Mononuclear cell (primary cell): Measurements from ENCODE around the gene THSD7B. TPM values are rescaled to one million over a fixed set of nuclear protein-coding genes. Genes with fewer than 3 reads are reported as not detected.

Source experiments
- H3K27me3 ChIP-seq: 2 replicates; pipeline ENCODE4 v1.6.0; 2011; ENCODE audit warnings: low read length, control low read depth; ENCODE audit not compliant: insufficient read depth
- H3K4me1 ChIP-seq: 2 replicates; pipeline ENCODE4 v1.5.1; 2011; ENCODE audit warnings: mild to moderate bottlenecking, low read length, control low read depth; ENCODE audit not compliant: insufficient read depth
- H3K4me3 ChIP-seq: 2 replicates; pipeline ENCODE4 v1.5.1; 2011; ENCODE audit warnings: mild to moderate bottlenecking, low read length, moderate library complexity
- H3K9me3 ChIP-seq: 2 replicates; pipeline ENCODE4 v1.5.1; 2011; ENCODE audit warnings: low read depth, mild to moderate bottlenecking, control low read depth, low read length
- total RNA-seq: library from RNA; depleted of rRNA; stranded (reverse); fragments of >200 nt; gene quantifications from one replicate; pipeline ENCODE4 v1.2.3, GENCODE V29; 2012

THSD7B gene
- total RNA-seq, 1 donor, result not detected

- Histone ChIP-seq H3K4me1 (no peaks in the 10 kb centered on the region), H3K4me3 (no peak overlapping the region), H3K9me3 (no peaks in the 10 kb centered on the region), H3K27me3 (no peaks in the 10 kb centered on the region)
Observed at GRCh38 chr2:137229834-137230233, 464.5 kb downstream of the THSD7B start.

- H3K9me3 ChIP-seq, result no peaks in the 10 kb centered on the region
- H3K27me3 ChIP-seq, result no peaks in the 10 kb centered on the region
- no peaks in the 10 kb centered on the region for H3K4me1 ChIP-seq
- no peak overlapping the region for H3K4me3 ChIP-seq
Observed at GRCh38 chr2:137231628-137232027, 466.3 kb downstream of the THSD7B start.

GRCh38 chr2:137232076-137232475 lies 466.7 kb downstream of the THSD7B start:
- no peaks in the 10 kb centered on the region for H3K4me1 ChIP-seq
- H3K4me3 ChIP-seq, result no peak overlapping the region
- H3K9me3 ChIP-seq, result no peaks in the 10 kb centered on the region
- H3K27me3 ChIP-seq, result no peaks in the 10 kb centered on the region

- Histone ChIP-seq H3K27me3 (no peaks in the 10 kb centered on the region), H3K4me3 (no peak overlapping the region), H3K9me3 (no peaks in the 10 kb centered on the region), H3K4me1 (no peaks in the 10 kb centered on the region)
Observed at GRCh38 chr2:137233091-137233490, 467.7 kb downstream of the THSD7B start.

- no peaks in the 10 kb centered on the region for H3K4me1 ChIP-seq
- no peaks in the 10 kb centered on the region for H3K27me3 ChIP-seq
- H3K4me3 ChIP-seq, result no peak overlapping the region
- no peaks in the 10 kb centered on the region for H3K9me3 ChIP-seq
Observed at GRCh38 chr2:137237055-137237454, 471.7 kb downstream of the THSD7B start.

GRCh38 chr2:137238065-137238464 lies 472.7 kb downstream of the THSD7B start:
- H3K9me3 ChIP-seq, result no peaks in the 10 kb centered on the region
- H3K4me3 ChIP-seq, result no peak overlapping the region
- no peaks in the 10 kb centered on the region for H3K27me3 ChIP-seq
- no peaks in the 10 kb centered on the region for H3K4me1 ChIP-seq

GRCh38 chr2:137249463-137250130 lies 484.3 kb downstream of the THSD7B start:
- H3K27me3 ChIP-seq, result no peaks in the 10 kb centered on the region
- H3K4me1 ChIP-seq, result no peaks in the 10 kb centered on the region
- H3K9me3 ChIP-seq, result no peaks in the 10 kb centered on the region
- H3K4me3 ChIP-seq, result no peak overlapping the region

- Histone ChIP-seq H3K4me3 (no peak overlapping the region), H3K4me1 (no peaks in the 10 kb centered on the region), H3K9me3 (no peaks in the 10 kb centered on the region), H3K27me3 (no peaks in the 10 kb centered on the region)
Observed at GRCh38 chr2:137250401-137250800, 485.1 kb downstream of the THSD7B start.

GRCh38 chr2:137251045-137251444 lies 485.7 kb downstream of the THSD7B start:
- H3K9me3 ChIP-seq, result no peaks in the 10 kb centered on the region
- no peaks in the 10 kb centered on the region for H3K4me1 ChIP-seq
- H3K27me3 ChIP-seq, result no peaks in the 10 kb centered on the region
- no peak overlapping the region for H3K4me3 ChIP-seq

- H3K4me1 ChIP-seq, result no peaks in the 10 kb centered on the region
- no peaks in the 10 kb centered on the region for H3K9me3 ChIP-seq
- H3K4me3 ChIP-seq, result no peak overlapping the region
- no peaks in the 10 kb centered on the region for H3K27me3 ChIP-seq
Observed at GRCh38 chr2:137252934-137253333, 487.6 kb downstream of the THSD7B start.

GRCh38 chr2:137254052-137254451 lies 488.7 kb downstream of the THSD7B start:
- H3K4me3 ChIP-seq, result no peak overlapping the region
- no peaks in the 10 kb centered on the region for H3K4me1 ChIP-seq
- H3K9me3 ChIP-seq, result no peaks in the 10 kb centered on the region
- no peaks in the 10 kb centered on the region for H3K27me3 ChIP-seq

GRCh38 chr2:137255345-137255744 lies 490.0 kb downstream of the THSD7B start:
- Histone ChIP-seq H3K9me3 (no peaks in the 10 kb centered on the region), H3K27me3 (no peaks in the 10 kb centered on the region), H3K4me1 (no peaks in the 10 kb centered on the region), H3K4me3 (no peak overlapping the region)

GRCh38 chr2:137255990-137256389 lies 490.6 kb downstream of the THSD7B start:
- H3K9me3 ChIP-seq, result no peaks in the 10 kb centered on the region
- no peaks in the 10 kb centered on the region for H3K4me1 ChIP-seq
- no peak overlapping the region for H3K4me3 ChIP-seq
- H3K27me3 ChIP-seq, result no peaks in the 10 kb centered on the region

GRCh38 chr2:137261881-137262585 lies 496.7 kb downstream of the THSD7B start:
- H3K4me1 ChIP-seq, result no peaks in the 10 kb centered on the region
- no peaks in the 10 kb centered on the region for H3K27me3 ChIP-seq
- no peak overlapping the region for H3K4me3 ChIP-seq
- H3K9me3 ChIP-seq, result no peaks in the 10 kb centered on the region

- no peaks in the 10 kb centered on the region for H3K4me1 ChIP-seq
- no peaks in the 10 kb centered on the region for H3K27me3 ChIP-seq
- H3K9me3 ChIP-seq, result no peaks in the 10 kb centered on the region
- H3K4me3 ChIP-seq, result no peak overlapping the region
Observed at GRCh38 chr2:137262594-137262993, 497.2 kb downstream of the THSD7B start.
